Measurements from ENCODE around the gene TDRD10.

- TF ChIP-seq CTCF (conservative IDR thresholded peaks at IDR 0.05) = no peak
- no peak for TF ChIP-seq ZFX (IDR thresholded peaks at IDR 0.05)
Measured at GRCh38 chr1:154593390-154593789, 91.4 kb downstream of the TDRD10 start.

Measured in C4-2B (cell line).